ENCODE measurements around the gene GPR137.

The GPR137 gene

GRCh38 chr11:64253043-64253442, 32.6 kb upstream of the GPR137 start:
- no peak for DNase-seq (ENCODE audit: insufficient read length, low spot score)
- FAIRE-seq: no peak
- no peak for TF ChIP-seq POLR2A (IDR thresholded peaks at IDR 0.05; ENCODE audit: low read depth, low read length)
- no peak for TF ChIP-seq SPI1 (IDR thresholded peaks at IDR 0.05; ENCODE audit: low read depth, low read length)
- no peak for TF ChIP-seq PAX5 (IDR thresholded peaks at IDR 0.05; ENCODE audit: insufficient read depth, low read length, severe bottlenecking)
- no peak for TF ChIP-seq TAF1 (IDR thresholded peaks at IDR 0.05; ENCODE audit: low read depth, low read length)
- TF ChIP-seq POU2F2 (IDR thresholded peaks at IDR 0.05; ENCODE audit: low read depth, low read length): no peak
- no peak for TF ChIP-seq POLR2AphosphoS5 (IDR thresholded peaks at IDR 0.05; ENCODE audit: low read depth, low read length)

GRCh38 chr11:64253481-64253880, 32.2 kb upstream of the GPR137 start:
- no peak for TF ChIP-seq TAF1 (IDR thresholded peaks at IDR 0.05; ENCODE audit: low read depth, low read length)
- no peak for TF ChIP-seq POLR2AphosphoS5 (IDR thresholded peaks at IDR 0.05; ENCODE audit: low read depth, low read length)
- no peak for TF ChIP-seq SPI1 (IDR thresholded peaks at IDR 0.05; ENCODE audit: low read depth, low read length)
- no peak for TF ChIP-seq POLR2A (IDR thresholded peaks at IDR 0.05; ENCODE audit: low read depth, low read length)
- no peak for TF ChIP-seq POU2F2 (IDR thresholded peaks at IDR 0.05; ENCODE audit: low read depth, low read length)
- TF ChIP-seq PAX5 (IDR thresholded peaks at IDR 0.05; ENCODE audit: insufficient read depth, low read length, severe bottlenecking): no peak
- FAIRE-seq (no peak), DNase-seq (ENCODE audit: insufficient read length, low spot score) (no peak)

DNA sequence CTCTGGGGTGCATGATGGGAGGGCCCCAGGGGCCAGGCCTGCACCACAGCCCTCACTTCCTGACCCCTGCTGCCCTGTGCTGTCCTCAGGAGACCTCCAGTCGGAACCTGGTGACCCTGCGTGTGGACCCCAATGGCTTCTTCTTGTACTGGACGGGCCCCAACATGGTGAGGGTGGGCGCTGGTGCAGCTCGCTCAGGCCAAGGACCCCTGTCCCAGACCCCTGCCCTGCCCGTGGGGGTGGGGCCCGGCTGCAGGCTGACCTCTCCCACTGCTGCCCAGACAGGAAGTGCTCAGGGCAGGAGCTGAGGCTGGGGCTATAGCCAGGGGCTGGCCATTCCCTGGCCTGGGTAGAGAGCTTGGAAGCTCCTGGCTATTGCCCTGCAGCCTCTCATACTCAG, 31.3 kb upstream of the GPR137 start:
- no peak for FAIRE-seq
- TF ChIP-seq POLR2AphosphoS5 (IDR thresholded peaks at IDR 0.05; ENCODE audit: low read depth, low read length) (no peak), TAF1 (IDR thresholded peaks at IDR 0.05; ENCODE audit: low read depth, low read length) (no peak), POLR2A (IDR thresholded peaks at IDR 0.05; ENCODE audit: low read depth, low read length) (no peak), POU2F2 (IDR thresholded peaks at IDR 0.05; ENCODE audit: low read depth, low read length) (no peak)
- DNase-seq (ENCODE audit: insufficient read length, low spot score): no peak

GRCh38 chr11:64255135-64256128, 30.2 kb upstream of the GPR137 start:
- FAIRE-seq (no peak), DNase-seq (ENCODE audit: insufficient read length, low spot score) (no peak)

GRCh38 chr11:64256300-64256699, 29.3 kb upstream of the GPR137 start:
- no peak for FAIRE-seq
- DNase-seq (ENCODE audit: insufficient read length, low spot score): no peak
- TF ChIP-seq TAF1 (IDR thresholded peaks at IDR 0.05; ENCODE audit: low read depth, low read length): no peak

More at GRCh38 chr11:64255135-64256128, 30.2 kb upstream of the GPR137 start:
- no peak for TF ChIP-seq POU2F2 (IDR thresholded peaks at IDR 0.05; ENCODE audit: low read depth, low read length)
- no peak for TF ChIP-seq POLR2A (IDR thresholded peaks at IDR 0.05; ENCODE audit: low read depth, low read length)
- TF ChIP-seq PAX5 (IDR thresholded peaks at IDR 0.05; ENCODE audit: insufficient read depth, low read length, severe bottlenecking): no peak
- no peak for TF ChIP-seq POLR2AphosphoS5 (IDR thresholded peaks at IDR 0.05; ENCODE audit: low read depth, low read length)
- TF ChIP-seq SPI1 (IDR thresholded peaks at IDR 0.05; ENCODE audit: low read depth, low read length): no peak
- TF ChIP-seq TAF1 (IDR thresholded peaks at IDR 0.05; ENCODE audit: low read depth, low read length): no peak

- no peak for FAIRE-seq
- no peak for DNase-seq (ENCODE audit: insufficient read length, low spot score)
- TF ChIP-seq PAX5 (IDR thresholded peaks at IDR 0.05; ENCODE audit: insufficient read depth, low read length, severe bottlenecking): no peak
- no peak for TF ChIP-seq TAF1 (IDR thresholded peaks at IDR 0.05; ENCODE audit: low read depth, low read length)
- TF ChIP-seq POLR2AphosphoS5 (IDR thresholded peaks at IDR 0.05; ENCODE audit: low read depth, low read length): no peak
- no peak for TF ChIP-seq POU2F2 (IDR thresholded peaks at IDR 0.05; ENCODE audit: low read depth, low read length)
- no peak for TF ChIP-seq POLR2A (IDR thresholded peaks at IDR 0.05; ENCODE audit: low read depth, low read length)
- no peak for TF ChIP-seq SPI1 (IDR thresholded peaks at IDR 0.05; ENCODE audit: low read depth, low read length)
Measured at GRCh38 chr11:64258356-64258755, 27.3 kb upstream of the GPR137 start.

DNA sequence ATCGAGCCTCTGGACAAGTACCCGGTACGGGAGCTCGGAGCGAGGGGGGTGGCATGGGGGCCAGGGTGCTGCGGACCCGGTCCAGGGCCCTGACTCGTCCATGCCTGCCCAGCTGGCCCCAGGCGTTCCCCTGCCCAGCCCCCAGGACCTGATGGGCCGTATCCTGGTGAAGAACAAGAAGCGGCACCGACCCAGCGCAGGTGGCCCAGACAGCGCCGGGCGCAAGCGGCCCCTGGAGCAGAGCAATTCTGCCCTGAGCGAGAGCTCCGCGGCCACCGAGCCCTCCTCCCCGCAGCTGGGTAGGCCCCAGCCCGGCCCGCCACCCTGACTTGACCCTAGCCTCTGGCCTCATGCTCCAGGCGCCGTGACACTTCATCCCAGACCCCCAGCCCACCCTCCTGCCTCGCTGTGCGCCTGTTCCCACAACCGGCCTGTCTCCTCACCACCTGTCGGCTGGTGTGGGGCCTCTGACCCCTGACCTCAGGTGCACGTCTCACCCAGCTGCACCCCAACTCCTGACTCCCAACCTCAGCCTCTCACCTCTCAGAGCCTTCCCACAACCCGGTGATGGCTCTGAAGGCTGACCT, 26.6 kb upstream of the GPR137 start:
- DNase-seq (ENCODE audit: insufficient read length, low spot score) (no peak), FAIRE-seq (no peak)
- TF ChIP-seq PAX5 (IDR thresholded peaks at IDR 0.05; ENCODE audit: insufficient read depth, low read length, severe bottlenecking) (no peak), POLR2A (IDR thresholded peaks at IDR 0.05; ENCODE audit: low read depth, low read length) (no peak), POU2F2 (IDR thresholded peaks at IDR 0.05; ENCODE audit: low read depth, low read length) (no peak), SPI1 (IDR thresholded peaks at IDR 0.05; ENCODE audit: low read depth, low read length) (no peak), TAF1 (IDR thresholded peaks at IDR 0.05; ENCODE audit: low read depth, low read length) (no peak), POLR2AphosphoS5 (IDR thresholded peaks at IDR 0.05; ENCODE audit: low read depth, low read length) (no peak)

GRCh38 chr11:64259533-64260067, 26.0 kb upstream of the GPR137 start:
- FAIRE-seq (no peak), DNase-seq (ENCODE audit: insufficient read length, low spot score) (no peak)
- no peak for TF ChIP-seq SPI1 (IDR thresholded peaks at IDR 0.05; ENCODE audit: low read depth, low read length)
- no peak for TF ChIP-seq POLR2A (IDR thresholded peaks at IDR 0.05; ENCODE audit: low read depth, low read length)
- no peak for TF ChIP-seq TAF1 (IDR thresholded peaks at IDR 0.05; ENCODE audit: low read depth, low read length)
- TF ChIP-seq POLR2AphosphoS5 (IDR thresholded peaks at IDR 0.05; ENCODE audit: low read depth, low read length): no peak
- no peak for TF ChIP-seq POU2F2 (IDR thresholded peaks at IDR 0.05; ENCODE audit: low read depth, low read length)
- TF ChIP-seq PAX5 (IDR thresholded peaks at IDR 0.05; ENCODE audit: insufficient read depth, low read length, severe bottlenecking): no peak

DNA sequence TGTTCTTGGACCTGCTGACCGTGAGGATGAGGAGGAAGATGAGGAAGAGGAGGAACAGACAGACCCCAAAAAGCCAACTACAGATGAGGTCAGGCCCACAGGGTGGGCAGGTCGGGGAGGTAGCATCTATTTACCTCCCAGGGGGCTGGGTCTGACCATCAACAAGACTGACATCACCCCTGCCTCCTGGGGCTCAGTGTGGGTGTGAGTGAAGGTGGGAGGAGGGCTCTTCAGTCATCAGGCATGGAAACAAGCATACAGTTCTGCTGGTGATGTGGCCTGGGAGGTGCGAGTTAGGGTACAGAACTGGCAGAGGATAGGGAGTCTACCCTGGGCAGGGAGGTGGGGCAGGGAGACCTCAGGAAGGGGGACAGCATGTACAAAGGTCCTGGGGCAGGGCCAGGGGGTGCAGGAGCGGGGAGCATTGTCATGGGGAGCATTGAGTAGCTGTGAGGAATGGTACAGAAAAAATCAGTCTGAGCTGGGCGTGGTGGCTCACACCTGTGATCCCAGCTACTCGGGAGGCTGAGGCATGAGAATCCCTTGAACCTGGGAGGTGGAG, 25.4 kb upstream of the GPR137 start:
- DNase-seq (ENCODE audit: insufficient read length, low spot score) (no peak), FAIRE-seq (no peak)
- TF ChIP-seq POU2F2 (IDR thresholded peaks at IDR 0.05; ENCODE audit: low read depth, low read length) (no peak), POLR2AphosphoS5 (IDR thresholded peaks at IDR 0.05; ENCODE audit: low read depth, low read length) (no peak), TAF1 (IDR thresholded peaks at IDR 0.05; ENCODE audit: low read depth, low read length) (no peak), POLR2A (IDR thresholded peaks at IDR 0.05; ENCODE audit: low read depth, low read length) (no peak), SPI1 (IDR thresholded peaks at IDR 0.05; ENCODE audit: low read depth, low read length) (no peak), PAX5 (IDR thresholded peaks at IDR 0.05; ENCODE audit: insufficient read depth, low read length, severe bottlenecking) (no peak)
